Activated CD8-positive, alpha-beta memory T cell treated with anti-CD3 and anti-CD28 coated beads for 1 hour (primary cell): ENCODE measurements around the gene GRIP2.

ENCODE experiments used
- DNase-seq, 2 donors: peaks; one replicate each; pipeline ENCODE4 v3.0.0-alpha.2; 2020; ENCODE audit warnings: low read depth in 1 of 2; ENCODE audit errors: extremely low read depth in 1 of 2

GRIP2 gene

GRCh38 chr3:14488286-14489041 is 51.7 kb downstream of the GRIP2 start:
- DNase-seq: no peak

DNA sequence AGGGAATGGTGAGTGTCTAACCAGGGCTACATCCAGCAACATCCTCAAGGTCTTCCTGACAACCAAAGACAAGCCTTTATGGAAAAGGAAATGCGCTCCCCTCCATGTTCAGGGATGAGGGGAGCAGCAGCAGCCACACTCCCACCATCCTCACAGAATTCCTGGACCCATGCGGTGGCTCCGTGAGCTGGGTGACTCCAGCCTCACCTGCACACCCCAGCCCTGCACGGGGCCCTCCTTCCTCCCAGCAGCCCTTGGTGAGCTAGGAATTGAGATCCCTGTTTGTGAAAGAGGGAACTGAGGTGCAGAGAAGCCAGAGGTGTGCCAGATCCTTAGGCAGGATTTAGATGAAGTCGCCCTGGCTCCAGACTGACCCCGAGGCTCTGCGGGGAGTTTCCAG is 52.3 kb downstream of the GRIP2 start:
- no peak for DNase-seq

GRCh38 chr3:14487086-14487485 is 53.1 kb downstream of the GRIP2 start:
- no peak for DNase-seq

DNA sequence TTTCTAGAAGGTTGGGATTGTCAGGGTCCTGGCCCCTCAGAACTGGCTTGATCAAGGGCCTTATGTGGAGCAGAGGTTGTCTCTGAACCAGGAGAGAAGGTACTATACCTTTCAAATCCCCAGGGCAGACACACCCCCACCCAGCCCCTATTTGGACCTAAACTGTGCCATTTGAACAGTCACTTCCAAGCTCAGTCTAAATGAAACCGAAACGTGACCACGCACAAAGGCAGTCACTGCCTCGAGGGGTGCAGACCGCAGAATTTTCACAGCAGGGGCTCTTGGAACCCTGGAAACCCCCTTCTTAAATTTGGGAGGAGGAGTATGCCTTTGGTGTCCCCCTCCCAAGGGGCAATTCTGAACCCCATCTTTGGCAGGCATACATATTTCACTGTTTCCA is 53.7 kb downstream of the GRIP2 start:
- no peak for DNase-seq

GRCh38 chr3:14485981-14486380 is 54.2 kb downstream of the GRIP2 start:
- DNase-seq: no peak

DNA sequence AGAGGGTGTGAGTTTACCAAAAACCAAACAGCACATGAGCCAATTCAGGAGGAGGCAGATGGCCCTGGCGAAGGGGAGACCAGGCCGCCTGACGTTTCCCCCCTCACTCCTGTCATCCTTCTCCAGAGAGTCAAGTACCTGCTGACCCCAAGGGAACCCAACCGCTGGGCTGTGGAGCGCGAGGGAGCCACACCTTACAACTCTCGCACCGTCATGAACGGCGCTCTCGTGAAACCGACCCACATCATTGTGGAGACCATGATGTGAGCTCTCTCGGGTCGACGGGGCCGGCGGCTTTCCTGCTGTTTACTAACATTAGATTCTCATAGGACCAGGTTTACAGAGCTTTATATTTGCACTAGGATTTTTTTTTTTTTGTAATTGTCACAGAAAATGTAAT is 55.4 kb downstream of the GRIP2 start:
- no peak for DNase-seq

GRCh38 chr3:14483286-14483685 is 56.9 kb downstream of the GRIP2 start:
- DNase-seq: no peak

DNA sequence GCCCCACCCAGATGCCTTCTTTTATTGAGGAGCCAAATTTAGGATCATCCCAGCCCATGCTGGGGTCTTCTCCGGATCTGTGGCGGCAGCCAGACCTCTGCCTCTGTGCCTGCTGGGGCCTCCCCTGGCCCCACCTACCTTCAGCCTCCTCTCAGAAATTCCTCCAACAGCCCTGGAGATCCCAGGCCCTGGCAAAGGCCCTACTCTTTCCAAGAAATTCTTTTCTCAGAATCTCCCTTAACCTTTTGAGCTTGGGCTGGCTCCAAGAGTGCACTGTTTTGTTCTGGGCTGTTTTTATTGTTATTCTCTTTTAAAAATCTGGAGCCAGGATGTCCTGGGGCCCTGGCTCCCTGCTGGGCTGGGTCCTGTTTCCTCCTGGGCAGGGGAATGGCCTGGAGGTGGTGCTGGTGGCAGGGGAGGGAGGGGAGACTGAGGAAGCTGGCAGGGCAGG is 57.8 kb downstream of the GRIP2 start:
- no peak for DNase-seq

- DNase-seq: no peak
Observed at GRCh38 chr3:14481646-14482036, 58.5 kb downstream of the GRIP2 start.

DNA sequence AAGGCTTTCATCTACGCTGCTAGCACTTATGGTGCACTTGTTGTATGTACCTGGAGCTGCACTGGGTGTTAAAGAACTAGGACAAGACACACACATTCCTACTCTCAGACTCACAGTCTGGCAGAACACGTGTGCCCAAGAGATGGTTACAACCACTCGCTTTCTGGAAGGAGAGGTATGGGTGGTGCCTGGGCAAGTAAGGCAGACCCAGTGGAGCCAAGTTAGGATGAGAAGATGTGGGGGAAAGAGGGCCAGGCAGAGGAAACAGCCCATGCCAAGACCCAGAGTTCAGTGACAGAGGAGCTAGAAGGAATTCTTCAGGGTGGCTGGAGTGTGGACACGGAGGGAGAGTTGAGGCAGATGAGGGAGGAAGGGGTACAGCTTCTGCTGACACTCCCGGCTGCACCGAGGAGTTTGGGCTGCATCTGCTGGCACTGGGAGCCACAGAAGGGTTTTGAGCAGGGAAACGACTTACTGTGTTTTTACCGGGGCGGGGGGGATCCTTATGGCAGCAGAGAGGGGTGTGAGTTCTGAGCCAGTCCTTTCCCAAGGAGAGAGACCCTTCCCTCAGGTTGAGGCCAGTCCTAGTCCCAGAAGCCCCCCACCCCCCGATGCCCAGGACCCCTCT is 59.0 kb downstream of the GRIP2 start:
- DNase-seq: no peak

GRCh38 chr3:14480207-14481017 is 59.7 kb downstream of the GRIP2 start:
- DNase-seq: no peak

- DNase-seq: no peak
Observed at GRCh38 chr3:14479591-14479990, 60.6 kb downstream of the GRIP2 start.

GRCh38 chr3:14478956-14479550 is 61.1 kb downstream of the GRIP2 start:
- no peak for DNase-seq

DNA sequence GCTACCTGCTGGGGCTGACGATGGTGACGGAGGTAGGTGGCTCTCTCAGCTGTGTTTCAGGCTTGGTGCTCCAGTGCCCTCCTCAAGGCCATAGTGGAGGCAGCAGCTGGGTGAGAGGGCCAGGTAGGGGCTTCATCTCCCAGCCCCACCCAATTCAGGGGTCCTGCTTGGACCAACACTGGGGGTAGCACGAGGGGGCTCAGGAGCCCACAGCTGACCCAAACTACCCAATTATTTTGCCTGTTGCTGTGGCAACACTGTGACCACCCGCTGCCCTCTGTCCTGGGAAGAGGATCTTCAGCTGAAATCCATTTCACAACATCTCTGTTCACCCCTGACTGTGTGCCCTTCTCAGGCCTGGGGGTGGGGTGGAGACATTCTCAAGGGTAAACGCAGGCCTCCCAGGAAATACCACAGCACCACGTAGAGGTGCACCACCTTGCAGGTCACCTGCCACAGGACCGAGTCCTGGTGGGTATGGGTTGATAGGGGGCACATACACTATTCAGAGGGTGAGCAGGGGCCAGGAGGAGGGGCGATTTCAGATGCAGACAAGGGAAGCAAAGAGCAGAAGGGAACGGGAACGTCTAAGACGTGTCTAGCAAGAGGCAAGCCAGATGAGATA is 62.7 kb downstream of the GRIP2 start:
- no peak for DNase-seq

DNA sequence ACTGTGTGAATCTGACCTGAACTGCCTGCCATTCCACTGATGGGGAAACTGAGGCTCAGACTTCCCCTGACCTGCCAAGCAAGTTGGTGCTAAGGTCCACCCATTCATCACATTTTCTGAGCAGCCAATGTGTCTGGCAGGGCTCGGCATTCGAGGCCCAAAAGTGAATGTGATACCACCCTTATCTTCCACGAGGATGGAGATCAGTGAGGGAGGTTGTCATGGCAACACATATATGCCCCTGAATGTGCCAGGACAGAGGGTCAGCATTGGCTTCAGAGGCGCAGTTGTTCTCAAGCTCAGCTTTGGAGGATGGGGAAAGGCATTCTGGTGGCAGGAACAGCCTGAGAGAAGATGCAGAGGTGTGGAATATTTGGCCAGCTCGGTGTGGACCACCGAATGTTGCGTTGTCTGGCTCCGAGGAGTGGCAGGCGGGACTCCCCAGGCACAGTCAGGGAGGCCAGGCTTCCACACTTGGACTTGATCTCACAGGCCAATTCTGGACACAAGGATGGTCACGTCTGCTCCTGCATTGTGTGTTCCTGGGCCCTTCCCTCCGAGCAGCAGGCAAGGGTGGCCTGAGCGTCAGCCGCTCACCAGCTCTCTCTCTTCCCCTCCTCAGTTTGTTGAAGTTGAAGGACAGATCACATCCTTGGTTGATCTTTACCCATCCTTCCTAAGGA is 63.4 kb downstream of the GRIP2 start:
- no peak for DNase-seq

DNA sequence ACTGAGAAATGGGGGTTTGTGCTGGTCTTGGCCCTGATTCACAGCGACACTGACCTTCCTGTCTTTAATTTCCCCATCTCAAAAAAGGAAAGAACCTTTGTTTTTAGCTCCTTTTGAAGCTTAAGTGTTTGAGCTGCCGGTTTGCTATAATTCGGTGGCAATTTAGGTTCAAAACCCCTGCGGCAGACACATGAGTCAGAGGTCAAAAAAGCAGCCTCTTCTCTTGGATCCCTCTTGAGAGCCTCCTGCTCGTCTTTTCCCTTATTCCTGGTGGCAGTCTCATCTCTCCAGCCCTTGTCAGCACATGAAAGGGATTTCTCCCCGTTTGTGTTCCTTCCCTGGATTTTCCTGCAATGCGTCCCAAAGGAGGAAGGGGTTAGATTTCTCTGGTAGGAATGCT is 64.5 kb downstream of the GRIP2 start:
- DNase-seq: no peak

DNA sequence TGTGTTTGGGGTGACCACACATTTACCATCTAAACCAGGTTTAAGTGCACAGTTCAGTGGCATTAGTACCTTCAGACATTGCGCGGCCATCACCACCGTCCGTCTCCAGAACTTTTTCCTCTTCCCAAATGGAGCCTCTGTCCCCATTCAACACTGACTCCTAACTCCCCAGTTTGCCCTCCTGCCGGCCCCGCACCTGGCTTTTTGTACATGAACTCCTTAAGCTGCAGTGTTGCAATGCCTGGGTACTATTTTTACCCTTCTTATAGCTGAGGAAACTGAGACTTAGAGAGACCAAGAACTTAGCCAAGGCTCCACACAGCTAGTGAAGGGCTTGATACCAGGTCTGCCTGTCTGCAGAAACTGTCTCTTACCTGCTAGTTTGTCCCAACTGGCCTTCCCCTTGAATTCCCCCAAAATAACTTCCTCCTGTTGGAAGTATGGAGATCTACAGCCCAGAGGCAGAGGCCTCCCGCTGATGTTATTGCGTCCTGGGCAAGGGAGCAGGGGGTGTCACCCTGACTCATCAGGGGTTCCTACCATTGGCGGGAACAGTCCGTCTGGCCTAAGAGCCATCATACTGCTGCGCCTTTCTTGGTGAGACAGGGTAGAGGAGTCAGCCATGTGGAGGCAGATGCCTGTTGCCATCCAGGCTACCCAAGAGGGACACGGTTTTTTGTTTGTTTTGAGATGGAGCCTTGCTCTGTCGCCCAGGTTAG is 65.6 kb downstream of the GRIP2 start:
- DNase-seq: no peak

DNA sequence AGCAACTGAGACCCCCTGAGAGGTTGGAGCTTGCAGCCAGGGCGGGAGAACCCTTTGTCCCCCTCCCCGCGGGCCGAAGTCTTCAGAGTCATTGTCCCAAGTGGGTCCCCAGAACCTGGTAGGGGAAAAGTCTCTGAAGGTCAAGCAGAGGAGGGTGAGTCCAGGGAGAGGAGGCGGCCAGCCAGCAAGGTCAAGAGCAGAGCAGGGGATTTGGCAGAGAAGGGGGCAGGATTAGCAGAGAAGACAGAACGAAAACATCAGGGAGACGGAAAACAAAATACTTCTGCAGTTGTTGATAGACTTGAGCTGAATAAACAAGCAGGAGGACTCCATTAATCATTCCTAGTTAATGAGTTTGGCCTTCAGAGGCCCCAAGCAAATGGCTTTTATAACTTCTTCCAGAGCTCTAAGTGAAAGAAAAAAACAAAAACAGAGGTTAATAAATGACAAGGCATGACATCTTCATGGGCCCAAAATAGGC is 66.7 kb downstream of the GRIP2 start:
- no peak for DNase-seq

DNA sequence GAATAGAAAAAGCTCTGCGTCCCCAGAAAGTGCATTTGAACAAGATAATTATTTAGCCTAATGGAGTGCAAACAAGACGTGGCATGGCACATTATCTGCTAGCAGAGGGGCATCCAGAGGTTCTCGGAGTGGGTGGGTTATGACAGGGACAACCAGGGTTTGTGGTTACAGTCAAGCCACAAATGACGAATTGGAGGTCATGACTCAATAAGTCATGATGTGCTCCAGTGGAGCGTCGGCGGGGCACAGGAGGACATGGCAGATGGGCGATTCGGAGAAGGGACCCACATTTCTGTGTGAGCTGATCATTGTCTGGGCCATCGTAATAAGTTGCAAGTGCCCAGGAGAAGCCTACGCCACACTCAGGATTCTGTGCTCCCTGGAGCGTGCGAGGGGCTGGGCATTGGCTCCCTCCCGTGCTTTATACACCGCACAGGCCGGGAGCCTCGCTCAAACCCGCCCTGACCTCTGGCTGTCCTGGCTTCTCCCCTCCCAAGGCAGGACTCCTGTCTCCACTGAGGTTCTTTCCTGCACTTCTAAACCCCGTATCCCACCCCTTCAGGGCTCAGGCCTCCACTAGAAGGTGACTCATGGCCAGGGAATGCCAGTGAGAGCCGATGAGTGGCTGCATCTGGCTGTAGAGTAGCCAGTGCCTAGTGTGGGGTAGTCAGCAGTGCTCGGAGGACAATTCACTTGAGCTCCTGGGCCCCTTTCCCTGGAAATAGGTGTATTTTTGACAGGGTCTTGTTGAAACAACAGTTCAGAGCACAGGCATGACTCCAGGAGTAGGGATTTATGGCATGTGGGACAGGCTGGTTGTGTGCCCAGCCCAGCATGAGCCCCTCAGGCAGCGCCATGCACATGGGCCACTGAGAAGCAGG is 67.4 kb downstream of the GRIP2 start:
- DNase-seq: no peak
